Germinal center (tissue), 1 donor: ENCODE results near the gene STRC.
"Not testable (repeated sequence)": the region's sequence is repeated elsewhere in the genome, so short reads cannot be mapped to it uniquely, and the experiment has no call there.

Experiments used
- DNase-seq: peaks from one replicate; pipeline ENCODE4 v3.0.0; 2012; ENCODE audit warnings: mixed read lengths, low spot score

Gene STRC

DNA sequence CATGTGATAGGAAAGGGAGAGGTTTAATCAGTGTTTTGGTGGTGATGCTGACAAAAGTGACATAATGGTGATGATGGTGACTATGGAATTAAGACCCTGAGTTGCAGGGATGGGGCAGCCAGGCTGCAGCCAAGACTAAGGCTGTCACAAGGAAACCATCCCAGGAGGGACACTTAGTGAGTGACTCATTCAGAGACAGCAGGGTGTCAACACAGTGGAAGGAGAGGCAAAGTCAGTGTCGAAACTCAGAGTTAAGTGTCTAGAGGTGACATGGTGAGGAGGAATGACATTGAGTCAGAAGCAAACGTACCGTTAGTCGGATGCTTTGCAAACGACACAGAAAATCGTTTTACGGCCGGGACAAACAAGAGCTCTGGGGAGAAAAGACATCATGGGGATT, 54.8 kb downstream of the STRC start:
- DNase-seq = not testable (repeated sequence)

DNA sequence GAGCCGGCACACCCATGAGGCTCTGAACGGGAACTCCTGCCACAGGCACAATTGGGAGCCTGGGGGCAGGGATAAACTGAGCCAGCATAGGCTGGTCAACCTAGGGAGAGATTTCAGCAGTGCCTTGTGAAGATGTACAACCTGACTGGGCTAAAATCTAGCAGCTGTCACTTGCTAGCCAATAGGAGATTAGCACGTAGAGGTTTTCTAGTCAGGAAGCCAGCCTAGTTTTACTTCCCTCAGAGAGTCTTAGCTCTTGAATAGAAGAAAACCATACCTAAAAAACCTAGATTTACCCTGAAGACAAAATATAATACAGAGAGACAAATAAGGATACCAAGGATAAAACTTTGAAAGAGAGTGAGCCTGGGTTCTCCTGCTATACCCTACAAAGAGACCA, 55.8 kb downstream of the STRC start:
- not testable (repeated sequence) for DNase-seq

DNA sequence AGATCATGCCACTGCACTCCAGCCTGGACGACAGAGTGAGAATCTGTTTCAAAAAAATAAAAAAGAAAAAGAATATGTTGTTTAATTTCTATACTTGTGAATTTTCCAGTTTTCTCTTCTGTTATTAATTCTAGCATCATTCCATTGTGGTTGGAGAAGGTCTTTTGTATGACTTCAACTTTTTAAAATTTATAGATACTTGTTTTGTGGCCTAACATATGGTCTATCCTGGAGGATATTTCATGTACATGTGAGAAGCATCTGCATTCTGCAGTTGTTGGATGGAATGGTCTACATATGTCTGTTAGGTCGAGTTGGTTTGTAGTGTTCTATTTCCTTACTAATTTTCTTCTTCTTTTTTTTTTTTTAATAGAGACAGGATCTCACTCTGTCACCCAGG, 65.6 kb downstream of the STRC start:
- DNase-seq = no peak

DNA sequence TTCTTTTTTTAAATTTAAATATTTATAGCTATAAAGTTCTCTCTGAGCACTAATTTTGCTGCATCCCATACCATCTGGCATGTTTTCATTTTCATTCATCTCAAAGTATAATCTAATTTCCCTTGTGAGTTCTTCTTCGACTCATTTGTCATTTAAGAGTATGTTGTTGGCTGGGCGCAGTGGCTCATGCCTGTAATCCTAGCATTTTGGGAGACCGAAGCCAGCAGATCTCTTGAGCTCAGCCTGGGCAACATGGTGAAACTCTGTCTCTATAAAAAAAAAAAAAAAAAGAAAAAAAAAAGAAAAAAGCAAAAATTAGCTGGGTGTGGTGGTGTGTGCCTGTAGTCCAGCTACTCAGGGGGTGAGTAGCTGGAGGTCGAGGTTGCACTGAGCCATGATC, 66.3 kb downstream of the STRC start:
- DNase-seq = no peak

DNA sequence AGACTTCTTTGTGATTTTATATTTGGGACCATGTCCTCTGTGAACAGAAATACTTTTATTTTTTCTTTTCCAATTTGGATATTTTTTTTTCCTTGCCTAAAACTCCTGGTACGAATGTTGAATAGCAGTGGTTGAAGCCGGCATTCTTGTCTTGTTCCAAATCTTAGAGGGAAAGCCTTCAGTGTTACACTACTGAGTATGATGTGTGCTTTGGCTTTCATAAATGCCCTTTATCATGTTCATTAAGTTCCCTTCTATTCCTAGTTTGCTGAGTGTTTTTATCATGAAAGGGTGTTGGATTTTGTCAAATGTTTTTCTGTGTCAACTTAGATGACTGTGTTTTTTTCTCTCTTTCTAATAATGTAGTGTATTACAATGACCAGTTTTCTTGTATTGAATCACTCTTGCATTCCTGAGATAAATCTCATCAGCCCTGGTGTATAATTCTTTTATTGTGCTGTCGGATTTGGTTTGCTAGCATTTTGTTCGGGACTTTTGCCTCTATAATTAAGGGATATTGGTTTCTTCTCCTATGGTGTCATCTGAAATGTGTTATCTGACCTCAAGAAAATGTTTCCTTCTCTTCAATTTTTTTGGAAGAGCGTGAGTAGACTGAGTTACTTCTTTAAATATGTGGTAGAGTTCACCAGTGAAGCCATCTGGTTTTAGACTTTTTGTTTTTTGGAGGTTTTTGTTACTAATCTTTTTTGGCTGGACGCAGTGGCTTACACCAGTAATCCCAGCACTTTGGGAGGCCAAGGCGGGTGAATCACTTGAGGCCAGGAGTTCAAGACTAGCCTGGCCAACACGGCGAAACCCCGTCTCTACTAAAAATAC, 67.9 kb downstream of the STRC start:
- no peak for DNase-seq
